NCI-H128 (cell line): ENCODE results near the gene LMNA.

Experiments used
- DNase-seq: peaks from one replicate; lab custom pipeline; 2025; ENCODE audit not compliant: unreplicated experiment; lab: John Stamatoyannopoulos, UW

Gene LMNA

GRCh38 chr1:156081917-156082308, 32.6 kb upstream of the LMNA start:
- DNase-seq = no peak

DNA sequence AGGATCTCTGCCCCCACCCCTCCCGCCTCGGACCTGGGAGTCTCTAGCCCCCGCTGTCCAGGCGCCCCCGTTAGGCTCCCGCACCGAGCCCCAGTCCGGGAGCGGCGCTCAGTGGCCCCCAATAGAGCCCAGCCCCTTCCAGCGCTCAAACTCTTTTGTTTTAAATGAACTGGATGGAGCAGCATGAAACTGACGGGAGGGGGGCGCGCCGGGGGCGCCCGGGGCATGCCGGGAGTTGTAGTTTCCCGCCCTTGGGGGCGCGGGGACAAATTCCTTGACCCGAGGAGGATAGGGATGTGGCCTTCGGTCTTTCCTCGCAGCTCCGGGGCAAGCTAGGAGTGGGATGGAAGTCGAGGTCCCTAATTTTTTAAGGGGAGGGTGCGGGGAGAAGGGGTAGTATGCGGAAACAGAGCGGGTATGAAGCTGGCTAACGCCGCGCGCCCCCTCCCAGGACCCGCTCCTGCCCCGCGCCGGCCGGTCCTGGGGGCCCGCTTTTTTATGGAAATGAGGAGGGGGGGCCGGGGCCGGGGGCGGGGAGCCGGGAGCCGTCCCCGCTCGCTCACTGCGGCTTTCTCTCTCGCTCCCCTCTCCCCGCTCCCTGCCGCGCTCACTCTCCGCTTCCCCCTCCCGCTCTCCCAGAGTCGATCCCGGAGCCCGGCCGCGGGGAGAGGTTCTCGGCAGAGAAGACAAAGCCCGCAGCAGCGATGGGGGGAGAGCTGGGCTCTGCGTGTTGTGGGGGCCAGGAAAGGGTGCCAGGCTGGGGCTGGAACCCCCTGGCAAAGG, 32.0 kb upstream of the LMNA start, which contains the start of gene MEX3A:
TSS of gene MEX3A (minus strand) at position 157 of the 783 bp plus-strand sequence. CDS start 467 bp downstream, outside the sequence.
- peak; percentile 76 for DNase-seq

GRCh38 chr1:156083800-156084790, 30.4 kb upstream of the LMNA start:
- no peak for DNase-seq

DNA sequence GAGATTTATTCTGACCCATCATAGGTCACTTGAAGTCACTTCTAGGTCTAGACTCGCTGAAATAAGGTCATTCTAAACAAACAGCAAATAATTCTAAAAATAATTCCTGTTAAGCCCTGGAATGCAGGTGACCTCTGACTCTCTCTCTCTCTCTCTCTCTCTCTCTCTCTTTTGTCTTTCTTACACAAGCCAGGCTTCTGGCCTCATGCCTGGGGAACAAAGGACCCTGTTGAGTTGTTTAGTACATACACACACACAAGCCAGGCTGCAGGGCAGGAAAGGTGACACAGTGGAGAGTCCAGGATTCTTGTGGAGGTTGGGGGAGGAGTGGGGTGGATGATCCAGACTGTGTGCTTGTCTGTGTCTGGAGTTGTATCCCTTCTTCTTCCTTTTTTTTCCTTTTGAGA, 28.3 kb upstream of the LMNA start:
- DNase-seq = no peak

- no peak for DNase-seq
Observed at GRCh38 chr1:156089704-156090103, 24.8 kb upstream of the LMNA start.

DNA sequence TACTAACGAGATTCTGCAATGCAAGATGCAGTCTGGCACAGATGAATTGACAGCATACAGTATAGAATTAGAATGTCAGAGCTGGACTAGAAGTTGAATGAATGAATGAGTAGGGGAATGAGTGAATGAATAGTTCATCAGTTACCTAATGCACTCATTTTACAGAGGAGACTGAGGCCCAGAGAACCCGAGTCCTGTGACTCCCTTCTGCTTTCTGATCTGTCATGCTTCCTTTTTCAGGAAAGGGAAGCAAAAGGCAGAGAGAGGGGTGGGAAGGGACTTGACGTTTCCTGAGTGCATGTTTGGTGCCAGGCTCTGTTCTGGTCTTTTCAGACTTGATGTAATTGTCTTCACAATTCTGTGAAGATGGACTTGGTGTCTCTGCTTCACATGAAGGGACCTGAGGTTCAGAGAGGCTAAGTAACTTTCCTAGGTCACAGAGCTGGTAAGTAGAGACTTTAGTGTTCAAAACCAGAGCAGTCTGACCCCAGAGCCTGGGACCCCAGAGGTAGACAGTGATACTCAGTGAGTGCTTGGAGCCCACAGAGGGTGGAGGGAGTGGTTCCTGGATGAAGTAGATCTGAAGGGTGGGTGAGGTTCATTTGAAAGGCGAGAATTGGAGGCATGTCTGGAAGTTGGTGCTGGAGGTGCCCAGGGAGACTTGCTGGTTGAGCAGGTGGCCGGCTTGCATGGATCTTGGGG, 24.2 kb upstream of the LMNA start:
- DNase-seq = no peak

DNA sequence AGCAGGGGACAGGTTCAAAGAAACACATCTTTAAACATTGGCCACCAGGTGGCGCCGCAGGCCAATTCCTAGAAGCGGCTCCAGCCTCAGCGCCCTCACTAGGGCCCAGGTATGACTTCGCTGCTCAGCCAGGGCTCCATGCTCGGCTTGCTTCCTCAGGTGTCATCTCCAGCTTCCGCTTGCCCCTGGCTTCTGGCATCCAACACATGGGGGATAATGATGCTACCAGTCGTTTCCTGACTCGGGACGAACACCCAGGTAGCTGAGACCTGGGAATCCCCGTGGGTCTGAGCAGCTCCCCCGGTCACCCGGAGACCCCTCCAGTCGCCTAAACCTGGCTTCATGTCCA, 23.7 kb upstream of the LMNA start:
- peak; percentile 87 for DNase-seq

DNA sequence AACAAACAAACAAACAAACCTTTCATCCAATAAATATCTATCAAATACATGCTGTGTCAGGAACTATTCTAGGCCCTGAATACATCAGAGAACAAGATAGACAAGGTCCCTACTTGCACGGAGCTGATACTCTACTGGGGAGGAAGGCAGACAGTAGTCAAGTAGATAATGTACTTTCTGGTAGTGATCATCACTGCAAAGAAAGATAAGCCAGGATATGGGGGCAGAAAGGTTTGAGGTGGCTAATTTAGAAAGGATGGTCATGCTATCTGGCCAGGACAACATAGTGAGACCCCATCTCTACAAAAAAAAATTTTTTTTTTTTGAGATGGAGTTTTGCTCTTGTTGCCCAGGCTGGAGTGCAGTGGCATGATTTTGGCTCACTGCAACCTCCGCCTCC, 22.9 kb upstream of the LMNA start:
- no peak for DNase-seq

DNA sequence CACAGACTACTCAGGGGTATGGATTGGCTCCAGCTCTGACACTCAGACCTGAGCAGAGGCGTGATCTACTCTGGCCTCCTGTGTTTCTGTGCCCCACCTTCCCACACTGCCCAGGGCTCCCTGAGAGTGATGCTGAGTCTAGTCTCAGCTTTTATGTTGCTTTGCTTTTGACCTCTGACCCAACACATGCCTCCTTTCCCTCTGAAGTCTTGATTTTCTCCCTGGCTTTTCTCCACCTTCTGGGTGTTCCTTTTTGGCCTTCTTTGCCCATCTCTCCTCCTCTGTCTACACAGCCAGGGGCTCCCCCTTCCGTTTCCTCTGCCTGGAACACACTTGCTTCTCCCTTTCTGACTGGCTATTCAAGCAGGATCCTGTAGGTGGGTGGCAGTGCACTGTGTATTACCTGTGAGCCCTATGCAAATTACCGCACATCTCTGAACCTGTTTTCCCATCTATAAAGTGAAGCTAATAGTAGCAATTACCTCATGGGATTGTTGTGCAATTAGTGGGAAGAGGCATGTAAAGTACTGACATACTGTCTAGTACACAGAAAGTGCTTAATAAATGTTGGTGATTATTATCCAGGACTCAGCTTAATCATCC, 18.5 kb upstream of the LMNA start:
- no peak for DNase-seq

DNA sequence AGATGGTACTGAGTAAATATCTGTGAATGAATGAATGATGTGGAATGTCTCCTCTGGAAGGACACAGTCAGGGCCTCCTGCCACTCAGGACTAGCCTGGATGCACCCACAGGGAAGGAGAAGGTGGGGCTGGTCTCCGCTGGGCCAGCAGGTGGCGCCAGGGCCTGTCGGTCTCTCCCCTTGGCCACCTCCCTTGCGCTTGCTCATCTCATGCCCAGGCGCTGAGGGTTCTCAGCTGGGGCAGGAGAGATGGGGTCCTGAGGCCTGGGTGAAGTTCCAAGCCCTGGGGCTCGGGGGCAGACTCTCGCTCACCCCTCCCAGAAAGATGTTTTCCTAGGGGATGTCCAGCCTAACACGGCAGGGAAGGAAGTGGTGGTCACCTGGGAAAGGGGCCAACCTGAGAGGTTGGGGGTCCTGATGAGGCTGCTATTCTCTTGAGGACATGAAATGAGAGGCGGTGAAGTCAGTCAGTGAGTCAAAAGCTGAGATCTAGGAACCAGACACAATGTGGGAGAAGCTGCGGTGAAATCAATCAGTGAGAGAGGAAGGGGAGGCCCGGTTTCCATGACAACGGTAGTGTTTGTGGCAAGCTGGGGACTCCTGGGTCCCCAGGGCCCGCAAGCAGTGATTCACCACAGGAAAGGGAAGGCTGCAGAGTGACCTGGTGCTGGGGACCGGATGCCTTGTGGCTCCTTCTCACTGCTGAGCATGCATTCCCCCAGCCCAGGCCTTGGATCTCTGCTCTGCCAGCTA, 17.7 kb upstream of the LMNA start:
- DNase-seq = no peak

- DNase-seq = no peak
Observed at GRCh38 chr1:156097499-156098178, 16.9 kb upstream of the LMNA start.

- DNase-seq = no peak
Observed at GRCh38 chr1:156098784-156099183, 15.7 kb upstream of the LMNA start.

- DNase-seq = no peak
Observed at GRCh38 chr1:156099282-156099681, 15.2 kb upstream of the LMNA start.

DNA sequence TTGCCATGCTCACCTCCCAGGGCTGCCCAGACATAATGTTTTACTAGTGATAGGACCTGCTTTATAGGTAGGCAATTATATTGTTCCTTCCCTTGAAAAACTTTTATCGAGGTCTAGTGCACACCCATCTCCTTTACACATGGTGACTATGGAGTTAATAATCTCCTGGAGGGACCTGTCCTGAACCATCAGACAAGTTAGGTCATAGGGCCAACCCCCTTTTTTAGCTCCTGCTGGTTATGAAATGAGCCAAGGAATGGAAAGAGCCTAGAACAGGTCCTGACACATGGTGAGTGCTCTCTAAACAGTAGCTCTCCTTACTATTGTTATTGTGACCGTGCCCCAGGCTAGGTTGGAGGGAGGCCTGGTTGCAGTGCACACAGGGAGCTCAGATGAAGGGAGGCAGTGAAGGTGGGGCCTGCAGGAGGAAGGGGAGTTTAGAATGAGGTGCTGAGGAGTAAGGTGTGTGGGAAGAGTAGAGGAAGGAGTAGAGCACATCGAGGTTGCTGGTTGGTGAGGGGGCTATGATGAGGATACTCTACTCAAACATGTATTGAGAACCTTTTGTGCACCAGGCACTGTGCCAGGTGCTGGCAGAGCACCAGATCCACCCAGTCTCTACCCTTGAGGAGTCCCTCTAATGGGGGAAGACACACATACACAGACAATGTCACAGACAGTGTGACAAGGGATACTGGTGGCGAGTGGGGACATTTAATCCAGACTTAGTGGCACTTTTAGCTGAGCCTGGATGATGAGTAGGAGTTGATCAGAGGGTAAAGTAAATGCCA, 14.1 kb upstream of the LMNA start:
- no peak for DNase-seq

DNA sequence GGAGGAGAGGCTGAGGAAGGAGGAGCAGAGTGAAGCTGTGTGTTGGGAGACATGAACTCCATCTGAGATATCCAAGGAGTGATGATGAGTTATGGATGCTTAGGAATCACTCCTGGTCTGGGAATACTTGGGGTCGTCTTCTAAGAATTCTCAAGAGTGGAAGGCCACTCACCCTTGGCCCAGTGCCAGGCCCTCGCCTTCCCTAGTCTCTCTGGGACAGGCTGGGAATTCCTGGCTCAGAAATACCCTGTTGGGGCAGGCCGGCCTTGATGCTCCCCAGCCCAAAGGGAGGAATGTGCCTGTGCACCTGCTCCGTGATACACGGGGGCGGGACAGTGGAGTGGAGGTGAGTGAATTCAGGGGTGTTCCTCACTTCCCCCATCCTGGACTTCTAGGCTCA, 12.6 kb upstream of the LMNA start:
- DNase-seq = no peak

DNA sequence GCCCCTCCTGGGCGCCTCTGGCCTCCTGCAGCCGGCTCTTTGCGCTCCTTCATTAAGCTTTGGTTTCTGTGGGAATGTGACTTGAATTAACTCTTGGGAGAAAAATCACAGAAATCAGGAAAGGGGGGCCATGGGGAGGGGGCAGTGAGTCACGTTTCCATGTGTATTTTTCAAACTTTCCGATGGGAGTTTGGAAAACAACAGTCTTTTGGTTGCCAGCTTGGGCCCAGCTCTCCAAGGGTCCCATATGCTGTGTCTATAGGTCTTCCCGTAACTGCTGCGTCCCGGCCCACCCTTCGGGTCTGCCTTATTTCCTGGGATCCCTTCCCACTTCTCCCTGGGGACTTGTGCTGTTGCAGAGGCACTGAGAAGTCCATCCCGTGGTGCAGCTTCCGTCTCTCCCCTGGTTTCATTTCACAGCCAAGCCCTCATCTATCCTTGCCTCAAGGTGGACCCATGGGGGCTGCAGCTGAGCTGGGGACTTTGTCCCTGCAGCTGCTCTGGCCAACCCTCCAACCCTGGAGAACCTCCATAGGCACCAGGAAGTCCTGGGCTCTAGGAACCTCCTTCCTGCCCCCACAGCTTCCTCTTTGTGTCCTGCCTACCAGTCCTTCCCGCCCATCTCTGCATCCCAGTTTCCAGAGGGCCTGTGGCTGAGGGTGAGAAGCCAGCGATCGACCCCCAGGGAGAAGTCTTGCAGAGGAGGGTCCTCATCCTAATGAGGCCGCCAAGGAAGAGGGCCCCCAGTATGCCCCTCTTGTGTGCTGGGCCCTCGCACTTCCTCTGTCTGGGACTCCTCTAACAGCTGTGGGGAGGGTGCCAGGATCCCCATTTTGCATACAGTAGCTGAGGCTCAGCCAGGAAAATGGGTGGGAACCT, 11.6 kb upstream of the LMNA start:
- no peak for DNase-seq

DNA sequence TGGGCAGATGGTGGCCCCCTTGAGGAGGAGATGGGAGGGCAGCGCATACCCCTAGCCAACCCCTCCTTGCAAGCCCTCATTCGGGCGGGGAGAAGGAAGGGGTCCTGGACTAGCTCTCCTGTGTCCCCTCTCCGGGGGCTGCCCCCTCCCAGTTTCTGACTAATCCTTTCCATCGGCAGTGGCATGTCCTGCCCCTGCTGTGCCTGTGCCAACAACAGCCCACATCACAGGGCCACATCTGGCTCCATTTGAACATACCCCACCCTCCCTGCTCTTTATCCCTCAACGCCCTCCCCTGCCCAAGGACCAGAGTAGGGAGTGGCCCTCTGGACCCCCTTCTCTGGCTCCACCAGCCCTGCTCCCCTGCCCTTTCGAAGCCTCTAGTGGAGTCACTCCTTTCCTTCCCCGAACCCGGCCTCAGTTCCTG, 11.0 kb upstream of the LMNA start:
- DNase-seq = no peak
